ENCODE results near the gene NFU1. TPM values are rescaled to one million over a fixed set of nuclear protein-coding genes. Genes with fewer than 3 reads are reported as not detected.

The NFU1 gene
- total and polyA plus RNA-seq, 5 donors: 50.1 to 62.5 (median 53.0) TPM

Other genes with a start within 250 kb of the NFU1 start
- 10 to 100 TPM; 33.6 to 53.3 (median 37.0) TPM for gene GFPT1, start 50.2 kb downstream of the NFU1 start, total RNA-seq
- 7.2 TPM for gene GFPT1, start 50.2 kb downstream of the NFU1 start, polyA plus RNA-seq
- 10 to 100 TPM; 45.6 to 57.5 (median 53.4) TPM for gene AAK1, start 206.3 kb upstream of the NFU1 start, total RNA-seq
- 13.8 TPM for gene AAK1, start 206.3 kb upstream of the NFU1 start, polyA plus RNA-seq